ENCODE data around the gene MIDN.
A peak's percentile ranks its signal among the peaks of the same experiment; 100 is the strongest.

Gene MIDN

DNA sequence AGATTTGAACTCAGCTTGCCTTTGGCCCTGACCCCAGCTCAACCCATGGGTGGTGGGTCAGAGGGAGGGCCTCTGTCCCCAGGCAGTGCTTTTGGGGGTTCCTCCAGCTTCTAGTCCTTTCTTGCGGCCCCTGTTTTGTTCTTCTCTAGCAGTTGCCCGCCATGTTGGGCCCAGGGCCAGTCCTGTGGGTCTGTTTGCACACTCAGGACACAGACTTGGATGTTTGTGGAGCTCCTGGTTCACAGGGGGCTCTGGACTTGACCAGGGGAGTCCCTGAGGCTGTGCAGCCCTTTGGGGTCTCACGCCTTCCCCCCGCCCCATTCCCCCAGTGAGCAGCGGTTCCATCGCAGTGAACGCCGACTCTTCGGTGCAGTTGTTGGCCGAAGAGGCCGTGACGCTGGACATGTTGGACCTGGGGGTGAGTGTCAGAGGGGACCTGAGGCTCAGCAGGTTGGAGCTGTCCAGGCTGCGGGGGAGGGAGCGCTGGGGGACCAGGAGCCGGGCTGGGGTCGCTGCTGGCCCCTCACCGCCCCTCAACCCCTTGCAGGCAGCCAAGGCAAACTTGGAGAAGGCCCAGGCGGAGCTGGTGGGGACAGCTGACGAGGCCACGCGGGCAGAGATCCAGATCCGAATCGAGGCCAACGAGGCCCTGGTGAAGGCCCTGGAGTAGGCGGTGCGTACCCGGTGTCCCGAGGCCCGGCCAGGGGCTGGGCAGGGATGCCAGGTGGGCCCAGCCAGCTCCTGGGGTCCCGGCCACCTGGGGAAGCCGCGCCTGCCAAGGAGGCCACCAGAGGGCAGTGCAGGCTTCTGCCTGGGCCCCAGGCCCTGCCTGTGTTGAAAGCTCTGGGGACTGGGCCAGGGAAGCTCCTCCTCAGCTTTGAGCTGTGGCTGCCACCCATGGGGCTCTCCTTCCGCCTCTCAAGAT is 4.4 kb upstream of the MIDN start:
- Histone ChIP-seq H3K4me1 (ENCODE audit: control insufficient read depth, insufficient read depth, low read length) (peaks cover 8% of the 10 kb centered on the region), H3K9me3 (ENCODE audit: control insufficient read depth, insufficient read depth, low read depth, low read length) (no peaks in the 10 kb centered on the region), H3K4me3 (ENCODE audit: low read depth, low read length) (no peak overlapping the region), H3K27ac (ENCODE audit: extremely low read depth, low read depth, low read length) (peak overlapping the region; percentile 53; the same call in 1 of the 2 replicates), H3K36me3 (ENCODE audit: control insufficient read depth in 2 of 2, insufficient read depth in 1 of 2, low read length in 2 of 2) (peaks cover 0 to 11% of the 10 kb centered on the region in 2 experiments; a peak in 1 of 3 replicates)
- POLR2A ChIA-PET: interaction anchor here (0.5 to 7.7 kb wide), 12 partner anchors 9 to 165 kb away, joined by 3 to 231 read pairs (median 10); partner anchors contain the start of genes CIRBP, FAM174C and GPX4
- CTCF ChIA-PET: interaction anchor here (0.6 to 5.5 kb wide), 47 partner anchors 9 to 486 kb away, joined by 3 to 299 read pairs (median 4); partner anchors contain the start of genes CIRBP, FAM174C, GPX4 and R3HDM4
- no peak for TF ChIP-seq ZNF121 (tag by site-specific recombination; IDR thresholded peaks at IDR 0.05)
- TF ChIP-seq ZSCAN23 (tag by site-specific recombination; IDR thresholded peaks at IDR 0.05): no peak
- no peak for TF ChIP-seq ZFP3 (tag by site-specific recombination; IDR thresholded peaks at IDR 0.05; ENCODE audit: low read depth)
- TF ChIP-seq ZBTB21 (tag by site-specific recombination; IDR thresholded peaks at IDR 0.05): no peak
- TF ChIP-seq GLI2 (tag by site-specific recombination; IDR thresholded peaks at IDR 0.05; ENCODE audit: borderline replicate concordance, low read depth): no peak
- TF ChIP-seq YY2 (tag by site-specific recombination; IDR thresholded peaks at IDR 0.05): no peak
- TF ChIP-seq ZNF391 (tag by site-specific recombination; IDR thresholded peaks at IDR 0.05; ENCODE audit: borderline replicate concordance, low read depth): 0 out of 2 replicates have a peak, but pooled peaks have one; percentile 14
- no peak for TF ChIP-seq ZNF416 (tag by site-specific recombination; IDR thresholded peaks at IDR 0.05)
- no peak for TF ChIP-seq FEZF1 (tag by site-specific recombination; IDR thresholded peaks at IDR 0.05)
- peak; percentile 79 for TF ChIP-seq GLIS1 (tag by site-specific recombination; IDR thresholded peaks at IDR 0.05)
- TF ChIP-seq ZNF302 (tag by site-specific recombination; IDR thresholded peaks at IDR 0.05; ENCODE audit: low read depth): no peak
- no peak for TF ChIP-seq ZNF707 (tag by site-specific recombination; IDR thresholded peaks at IDR 0.05)
- TF ChIP-seq ZNF473 (tag by site-specific recombination; IDR thresholded peaks at IDR 0.05): no peak
- no peak for TF ChIP-seq ZNF658 (tag by site-specific recombination; IDR thresholded peaks at IDR 0.05)
- TF ChIP-seq ZNF624 (tag by site-specific recombination; IDR thresholded peaks at IDR 0.05): no peak
- TF ChIP-seq ZNF223 (tag by site-specific recombination; IDR thresholded peaks at IDR 0.05): no peak
- TF ChIP-seq ZNF510 (tag by site-specific recombination; IDR thresholded peaks at IDR 0.05; ENCODE audit: insufficient replicate concordance): no peak
- no peak for TF ChIP-seq ZNF768 (tag by site-specific recombination; IDR thresholded peaks at IDR 0.05)
- TF ChIP-seq, protein P1, sequence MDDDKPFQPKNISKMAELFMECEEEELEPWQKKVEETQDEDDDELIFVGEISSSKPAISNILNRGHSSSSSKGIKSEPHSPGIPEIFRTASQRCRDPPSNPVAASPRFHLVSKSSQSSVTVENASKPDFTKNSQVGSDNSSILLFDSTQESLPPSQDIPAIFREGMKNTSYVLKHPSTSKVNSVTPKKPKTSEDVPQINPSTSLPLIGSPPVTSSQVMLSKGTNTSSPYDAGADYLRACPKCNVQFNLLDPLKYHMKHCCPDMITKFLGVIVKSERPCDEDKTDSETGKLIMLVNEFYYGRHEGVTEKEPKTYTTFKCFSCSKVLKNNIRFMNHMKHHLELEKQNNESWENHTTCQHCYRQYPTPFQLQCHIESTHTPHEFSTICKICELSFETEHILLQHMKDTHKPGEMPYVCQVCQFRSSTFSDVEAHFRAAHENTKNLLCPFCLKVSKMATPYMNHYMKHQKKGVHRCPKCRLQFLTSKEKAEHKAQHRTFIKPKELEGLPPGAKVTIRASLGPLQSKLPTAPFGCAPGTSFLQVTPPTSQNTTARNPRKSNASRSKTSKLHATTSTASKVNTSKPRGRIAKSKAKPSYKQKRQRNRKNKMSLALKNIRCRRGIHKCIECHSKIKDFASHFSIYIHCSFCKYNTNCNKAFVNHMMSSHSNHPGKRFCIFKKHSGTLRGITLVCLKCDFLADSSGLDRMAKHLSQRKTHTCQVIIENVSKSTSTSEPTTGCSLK (tag by site-specific recombination; IDR thresholded peaks at IDR 0.05): no peak
- no peak for TF ChIP-seq REPIN1 (tag by site-specific recombination; IDR thresholded peaks at IDR 0.05; ENCODE audit: low read depth)
- TF ChIP-seq, protein P2, sequence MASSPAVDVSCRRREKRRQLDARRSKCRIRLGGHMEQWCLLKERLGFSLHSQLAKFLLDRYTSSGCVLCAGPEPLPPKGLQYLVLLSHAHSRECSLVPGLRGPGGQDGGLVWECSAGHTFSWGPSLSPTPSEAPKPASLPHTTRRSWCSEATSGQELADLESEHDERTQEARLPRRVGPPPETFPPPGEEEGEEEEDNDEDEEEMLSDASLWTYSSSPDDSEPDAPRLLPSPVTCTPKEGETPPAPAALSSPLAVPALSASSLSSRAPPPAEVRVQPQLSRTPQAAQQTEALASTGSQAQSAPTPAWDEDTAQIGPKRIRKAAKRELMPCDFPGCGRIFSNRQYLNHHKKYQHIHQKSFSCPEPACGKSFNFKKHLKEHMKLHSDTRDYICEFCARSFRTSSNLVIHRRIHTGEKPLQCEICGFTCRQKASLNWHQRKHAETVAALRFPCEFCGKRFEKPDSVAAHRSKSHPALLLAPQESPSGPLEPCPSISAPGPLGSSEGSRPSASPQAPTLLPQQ (tag by site-specific recombination; IDR thresholded peaks at IDR 0.05): peak; percentile 97
- no peak for TF ChIP-seq ZNF146 (tag by site-specific recombination; IDR thresholded peaks at IDR 0.05)
- peak; percentile 64; the same call in 1 of the 2 replicates for TF ChIP-seq ZBTB7A (tag by site-specific recombination; IDR thresholded peaks at IDR 0.05; ENCODE audit: low read depth)
- TF ChIP-seq, protein P3, sequence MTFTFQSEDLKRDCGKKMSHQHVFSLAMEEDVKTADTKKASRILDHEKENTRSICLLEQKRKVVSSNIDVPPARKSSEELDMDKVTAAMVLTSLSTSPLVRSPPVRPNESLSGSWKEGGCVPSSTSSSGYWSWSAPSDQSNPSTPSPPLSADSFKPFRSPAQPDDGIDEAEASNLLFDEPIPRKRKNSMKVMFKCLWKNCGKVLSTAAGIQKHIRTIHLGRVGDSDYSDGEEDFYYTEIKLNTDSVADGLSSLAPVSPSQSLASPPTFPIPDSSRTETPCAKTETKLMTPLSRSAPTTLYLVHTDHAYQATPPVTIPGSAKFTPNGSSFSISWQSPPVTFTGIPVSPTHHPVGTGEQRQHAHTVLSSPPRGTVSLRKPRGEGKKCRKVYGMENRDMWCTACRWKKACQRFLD (tag by site-specific recombination; IDR thresholded peaks at IDR 0.05): no peak
- no peak for TF ChIP-seq ZNF837 (tag by site-specific recombination; IDR thresholded peaks at IDR 0.05)
- TF ChIP-seq ZNF660 (tag by site-specific recombination; IDR thresholded peaks at IDR 0.05): 0 out of 2 replicates have a peak, but pooled peaks have one; percentile 64
- TF ChIP-seq, protein P4, sequence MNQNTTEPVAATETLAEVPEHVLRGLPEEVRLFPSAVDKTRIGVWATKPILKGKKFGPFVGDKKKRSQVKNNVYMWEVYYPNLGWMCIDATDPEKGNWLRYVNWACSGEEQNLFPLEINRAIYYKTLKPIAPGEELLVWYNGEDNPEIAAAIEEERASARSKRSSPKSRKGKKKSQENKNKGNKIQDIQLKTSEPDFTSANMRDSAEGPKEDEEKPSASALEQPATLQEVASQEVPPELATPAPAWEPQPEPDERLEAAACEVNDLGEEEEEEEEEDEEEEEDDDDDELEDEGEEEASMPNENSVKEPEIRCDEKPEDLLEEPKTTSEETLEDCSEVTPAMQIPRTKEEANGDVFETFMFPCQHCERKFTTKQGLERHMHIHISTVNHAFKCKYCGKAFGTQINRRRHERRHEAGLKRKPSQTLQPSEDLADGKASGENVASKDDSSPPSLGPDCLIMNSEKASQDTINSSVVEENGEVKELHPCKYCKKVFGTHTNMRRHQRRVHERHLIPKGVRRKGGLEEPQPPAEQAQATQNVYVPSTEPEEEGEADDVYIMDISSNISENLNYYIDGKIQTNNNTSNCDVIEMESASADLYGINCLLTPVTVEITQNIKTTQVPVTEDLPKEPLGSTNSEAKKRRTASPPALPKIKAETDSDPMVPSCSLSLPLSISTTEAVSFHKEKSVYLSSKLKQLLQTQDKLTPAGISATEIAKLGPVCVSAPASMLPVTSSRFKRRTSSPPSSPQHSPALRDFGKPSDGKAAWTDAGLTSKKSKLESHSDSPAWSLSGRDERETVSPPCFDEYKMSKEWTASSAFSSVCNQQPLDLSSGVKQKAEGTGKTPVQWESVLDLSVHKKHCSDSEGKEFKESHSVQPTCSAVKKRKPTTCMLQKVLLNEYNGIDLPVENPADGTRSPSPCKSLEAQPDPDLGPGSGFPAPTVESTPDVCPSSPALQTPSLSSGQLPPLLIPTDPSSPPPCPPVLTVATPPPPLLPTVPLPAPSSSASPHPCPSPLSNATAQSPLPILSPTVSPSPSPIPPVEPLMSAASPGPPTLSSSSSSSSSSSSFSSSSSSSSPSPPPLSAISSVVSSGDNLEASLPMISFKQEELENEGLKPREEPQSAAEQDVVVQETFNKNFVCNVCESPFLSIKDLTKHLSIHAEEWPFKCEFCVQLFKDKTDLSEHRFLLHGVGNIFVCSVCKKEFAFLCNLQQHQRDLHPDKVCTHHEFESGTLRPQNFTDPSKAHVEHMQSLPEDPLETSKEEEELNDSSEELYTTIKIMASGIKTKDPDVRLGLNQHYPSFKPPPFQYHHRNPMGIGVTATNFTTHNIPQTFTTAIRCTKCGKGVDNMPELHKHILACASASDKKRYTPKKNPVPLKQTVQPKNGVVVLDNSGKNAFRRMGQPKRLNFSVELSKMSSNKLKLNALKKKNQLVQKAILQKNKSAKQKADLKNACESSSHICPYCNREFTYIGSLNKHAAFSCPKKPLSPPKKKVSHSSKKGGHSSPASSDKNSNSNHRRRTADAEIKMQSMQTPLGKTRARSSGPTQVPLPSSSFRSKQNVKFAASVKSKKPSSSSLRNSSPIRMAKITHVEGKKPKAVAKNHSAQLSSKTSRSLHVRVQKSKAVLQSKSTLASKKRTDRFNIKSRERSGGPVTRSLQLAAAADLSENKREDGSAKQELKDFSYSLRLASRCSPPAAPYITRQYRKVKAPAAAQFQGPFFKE (tag by site-specific recombination; IDR thresholded peaks at IDR 0.05; ENCODE audit: borderline replicate concordance): no peak
